ENCODE data around the gene PNPLA3.

PNPLA3 gene

DNA sequence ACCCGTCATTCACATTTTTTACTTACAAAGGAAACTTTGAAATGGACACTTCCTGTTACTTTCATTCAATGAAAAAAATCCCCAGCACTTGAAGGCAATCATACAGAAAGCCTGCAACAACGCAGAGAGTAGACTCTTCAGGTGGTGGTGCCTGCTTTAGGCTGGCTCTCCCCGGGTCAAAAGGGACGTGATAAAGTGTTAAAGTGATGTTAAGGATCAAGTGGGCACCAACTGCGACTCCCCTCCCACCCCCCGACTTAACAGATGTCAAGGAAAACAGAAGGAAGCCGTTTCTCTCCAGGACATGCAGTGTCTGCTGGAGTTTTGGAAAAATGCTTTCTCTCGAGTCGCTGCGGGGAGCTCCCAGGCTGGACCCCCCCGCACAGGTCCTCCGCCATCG, 414 bp upstream of the PNPLA3 start:
- DNase-seq (ENCODE audit: low spot score): no peak
- peak overlapping the region; percentile 92 for H3K4me3 Mint-ChIP-seq
- H3K27me3 Mint-ChIP-seq (ENCODE audit: low read depth): peaks cover 30% of the 10 kb centered on the region
- no peaks in the 10 kb centered on the region for H3K36me3 Mint-ChIP-seq (ENCODE audit: low read depth)
- peak overlapping the region; percentile 85 for H3K27ac Mint-ChIP-seq
- no peaks in the 10 kb centered on the region for H3K9me3 Mint-ChIP-seq
- H3K4me1 Mint-ChIP-seq (ENCODE audit: low read depth): peaks cover 4% of the 10 kb centered on the region

GRCh38 chr22:43924877-43925276, 1.3 kb downstream of the PNPLA3 start:
- H3K4me1 Mint-ChIP-seq (ENCODE audit: low read depth): peaks cover 4% of the 10 kb centered on the region
- H3K4me3 Mint-ChIP-seq: peak overlapping the region; percentile 57
- DNase-seq (ENCODE audit: low spot score): no peak
- no peaks in the 10 kb centered on the region for H3K9me3 Mint-ChIP-seq
- no peaks in the 10 kb centered on the region for H3K36me3 Mint-ChIP-seq (ENCODE audit: low read depth)
- H3K27me3 Mint-ChIP-seq (ENCODE audit: low read depth): peaks cover 25% of the 10 kb centered on the region
- H3K27ac Mint-ChIP-seq: no peak overlapping the region

DNA sequence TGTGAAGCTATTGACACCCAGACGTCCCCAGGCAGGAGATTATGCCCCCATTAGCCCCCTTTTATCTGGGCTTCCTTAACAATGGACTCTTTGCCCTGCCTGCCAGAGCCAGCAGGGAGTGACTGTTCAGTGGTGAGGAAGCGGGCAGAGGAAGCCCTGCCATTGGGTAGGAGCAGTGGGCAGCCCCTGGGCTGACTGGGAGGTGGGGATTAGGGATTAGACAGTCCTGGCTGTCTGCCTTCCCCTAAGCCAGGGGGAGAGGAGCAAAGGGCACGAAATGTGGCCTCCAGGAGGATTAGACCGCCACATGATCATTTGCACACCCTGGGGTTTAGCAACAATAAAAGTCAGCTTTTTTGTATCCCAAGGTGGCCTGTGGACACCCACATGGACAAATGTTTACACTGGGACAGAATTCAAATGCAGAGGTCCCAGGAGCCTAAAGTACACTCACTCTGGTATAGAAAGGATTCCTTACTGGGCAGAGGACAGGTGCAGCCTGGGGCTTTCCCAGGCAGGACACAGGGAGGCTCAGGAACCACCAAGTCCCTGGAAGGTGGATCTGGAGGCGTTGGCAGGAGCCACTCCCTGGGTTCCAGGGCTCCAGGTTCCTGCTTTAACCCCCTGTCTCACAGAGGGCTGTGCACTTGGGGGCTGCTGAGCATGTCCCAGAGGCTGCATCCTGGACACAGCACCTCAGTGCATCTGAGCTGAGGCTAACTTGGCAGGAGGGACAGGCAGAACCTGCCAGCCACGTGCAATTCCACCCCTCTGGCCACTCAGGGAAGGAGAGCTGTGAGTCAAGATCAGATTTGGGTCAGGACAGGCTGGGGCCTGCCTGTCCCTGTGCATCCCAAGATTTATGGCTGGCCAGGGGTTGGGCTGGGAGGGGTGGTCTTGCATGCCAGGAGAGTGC, 2.1 kb downstream of the PNPLA3 start:
- Mint-ChIP-seq H3K4me3 (no peak overlapping the region), H3K4me1 (ENCODE audit: low read depth) (peaks cover 4% of the 10 kb centered on the region), H3K27ac (no peak overlapping the region), H3K36me3 (ENCODE audit: low read depth) (no peaks in the 10 kb centered on the region), H3K9me3 (no peaks in the 10 kb centered on the region), H3K27me3 (ENCODE audit: low read depth) (peaks cover 24% of the 10 kb centered on the region)
- no peak for DNase-seq (ENCODE audit: low spot score)

GRCh38 chr22:43926349-43926710, 2.7 kb downstream of the PNPLA3 start:
- no peak for DNase-seq (ENCODE audit: low spot score)
- Mint-ChIP-seq H3K4me1 (ENCODE audit: low read depth) (peaks cover 4% of the 10 kb centered on the region), H3K27me3 (ENCODE audit: low read depth) (peaks cover 22% of the 10 kb centered on the region), H3K27ac (no peak overlapping the region), H3K4me3 (no peak overlapping the region), H3K9me3 (no peaks in the 10 kb centered on the region), H3K36me3 (ENCODE audit: low read depth) (no peaks in the 10 kb centered on the region)

DNA sequence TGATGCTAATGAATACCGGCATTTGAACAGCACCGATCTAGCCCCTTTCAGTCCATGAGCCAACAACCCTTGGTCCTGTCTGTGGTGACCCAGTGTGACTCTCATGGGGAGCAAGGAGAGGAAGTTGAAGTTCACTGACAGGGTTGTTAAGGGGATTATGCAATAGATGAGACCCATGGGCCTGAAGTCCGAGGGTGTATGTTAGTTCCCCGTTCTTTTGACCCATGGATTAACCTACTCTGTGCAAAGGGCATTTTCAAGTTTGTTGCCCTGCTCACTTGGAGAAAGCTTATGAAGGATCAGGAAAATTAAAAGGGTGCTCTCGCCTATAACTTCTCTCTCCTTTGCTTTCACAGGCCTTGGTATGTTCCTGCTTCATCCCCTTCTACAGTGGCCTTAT, 4.9 kb downstream of the PNPLA3 start:
- no peaks in the 10 kb centered on the region for H3K4me1 Mint-ChIP-seq (ENCODE audit: low read depth)
- H3K27ac Mint-ChIP-seq: no peak overlapping the region
- H3K4me3 Mint-ChIP-seq: no peak overlapping the region
- H3K36me3 Mint-ChIP-seq (ENCODE audit: low read depth): no peaks in the 10 kb centered on the region
- no peak for DNase-seq (ENCODE audit: low spot score)
- no peaks in the 10 kb centered on the region for H3K9me3 Mint-ChIP-seq
- H3K27me3 Mint-ChIP-seq (ENCODE audit: low read depth): peaks cover 14% of the 10 kb centered on the region

- no peak overlapping the region for H3K27ac Mint-ChIP-seq
- H3K4me3 Mint-ChIP-seq: no peak overlapping the region
- peaks cover 14% of the 10 kb centered on the region for H3K27me3 Mint-ChIP-seq (ENCODE audit: low read depth)
- H3K4me1 Mint-ChIP-seq (ENCODE audit: low read depth): no peaks in the 10 kb centered on the region
- no peaks in the 10 kb centered on the region for H3K9me3 Mint-ChIP-seq
- no peak for DNase-seq (ENCODE audit: low spot score)
- H3K36me3 Mint-ChIP-seq (ENCODE audit: low read depth): no peaks in the 10 kb centered on the region
These were observed 5.3 kb downstream of the PNPLA3 start for GRCh38 chr22:43928908-43929307.

DNA sequence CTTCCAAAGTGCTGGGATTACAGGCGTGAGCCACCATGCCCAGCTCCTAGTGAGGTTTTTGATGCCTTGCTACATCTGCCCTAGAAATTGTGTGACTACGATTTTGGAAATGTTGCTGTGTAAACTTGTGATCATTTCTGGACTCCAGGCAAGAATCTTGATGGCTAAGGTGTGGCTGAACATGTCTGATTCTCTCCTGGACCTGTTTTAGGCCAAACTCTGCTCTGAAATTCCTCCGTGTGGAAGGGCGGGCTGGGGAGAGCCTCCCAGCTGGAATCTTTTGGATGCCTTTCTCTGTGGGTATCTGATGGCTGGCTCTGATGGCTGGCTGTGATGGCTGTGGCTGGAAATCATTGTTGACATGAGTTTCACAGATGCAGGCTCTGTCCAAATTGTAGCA, 8.2 kb downstream of the PNPLA3 start:
- no peaks in the 10 kb centered on the region for H3K36me3 Mint-ChIP-seq (ENCODE audit: low read depth)
- no peaks in the 10 kb centered on the region for H3K9me3 Mint-ChIP-seq
- H3K27me3 Mint-ChIP-seq (ENCODE audit: low read depth): peaks cover 3% of the 10 kb centered on the region
- H3K27ac Mint-ChIP-seq: no peak overlapping the region
- DNase-seq (ENCODE audit: low spot score): no peak
- H3K4me3 Mint-ChIP-seq: no peak overlapping the region
- no peaks in the 10 kb centered on the region for H3K4me1 Mint-ChIP-seq (ENCODE audit: low read depth)

GRCh38 chr22:43941449-43941848, 17.8 kb downstream of the PNPLA3 start:
- H3K4me1 Mint-ChIP-seq (ENCODE audit: low read depth): no peaks in the 10 kb centered on the region

GRCh38 chr22:43944670-43945430, 21.2 kb downstream of the PNPLA3 start:
- Mint-ChIP-seq H3K4me3 (no peak overlapping the region), H3K9me3 (no peaks in the 10 kb centered on the region), H3K27ac (no peak overlapping the region), H3K27me3 (ENCODE audit: low read depth) (peaks cover 2% of the 10 kb centered on the region), H3K4me1 (ENCODE audit: low read depth) (no peaks in the 10 kb centered on the region), H3K36me3 (ENCODE audit: low read depth) (no peaks in the 10 kb centered on the region)
- DNase-seq (ENCODE audit: low spot score): no peak

More at GRCh38 chr22:43941449-43941848, 17.8 kb downstream of the PNPLA3 start:
- no peaks in the 10 kb centered on the region for H3K9me3 Mint-ChIP-seq
- H3K4me3 Mint-ChIP-seq: no peak overlapping the region
- no peaks in the 10 kb centered on the region for H3K36me3 Mint-ChIP-seq (ENCODE audit: low read depth)
- no peak for DNase-seq (ENCODE audit: low spot score)
- peaks cover 2% of the 10 kb centered on the region for H3K27me3 Mint-ChIP-seq (ENCODE audit: low read depth)
- H3K27ac Mint-ChIP-seq: no peak overlapping the region

DNA sequence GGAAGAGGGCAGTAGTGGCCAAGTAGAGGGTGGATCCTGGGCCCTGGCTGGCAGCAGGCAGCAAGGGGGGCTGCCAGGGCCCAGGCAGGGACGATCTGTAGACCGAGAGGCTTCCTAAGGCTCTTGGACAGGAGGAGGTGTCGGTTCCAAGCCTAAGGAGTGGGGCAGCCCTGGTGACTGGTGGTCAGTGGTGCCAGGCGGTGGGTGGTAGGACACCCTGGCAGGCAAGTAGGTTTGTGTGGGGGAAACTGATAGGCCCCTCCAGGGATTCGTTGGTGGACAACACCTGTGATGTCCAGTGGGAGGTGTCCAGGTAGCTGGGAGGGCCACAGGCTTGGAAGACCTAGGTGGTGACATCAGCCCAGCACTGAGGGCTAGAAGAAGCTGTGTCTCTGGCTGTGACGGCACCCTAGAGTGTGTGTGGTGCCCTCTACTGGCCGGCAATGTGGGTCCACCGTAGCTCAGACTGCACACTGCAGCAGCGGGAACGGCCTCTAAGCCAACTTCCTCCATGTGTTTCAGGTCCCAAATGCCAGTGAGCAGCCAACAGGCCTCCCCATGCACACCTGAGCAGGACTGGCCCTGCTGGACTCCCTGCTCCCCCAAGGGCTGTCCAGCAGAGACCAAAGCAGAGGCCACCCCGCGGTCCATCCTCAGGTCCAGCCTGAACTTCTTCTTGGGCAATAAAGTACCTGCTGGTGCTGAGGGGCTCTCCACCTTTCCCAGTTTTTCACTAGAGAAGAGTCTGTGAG, 22.2 kb downstream of the PNPLA3 start:
- H3K36me3 Mint-ChIP-seq (ENCODE audit: low read depth): no peaks in the 10 kb centered on the region
- no peaks in the 10 kb centered on the region for H3K4me1 Mint-ChIP-seq (ENCODE audit: low read depth)
- H3K27ac Mint-ChIP-seq: no peak overlapping the region
- no peaks in the 10 kb centered on the region for H3K9me3 Mint-ChIP-seq
- no peak overlapping the region for H3K4me3 Mint-ChIP-seq
- peak; percentile 64 for DNase-seq (ENCODE audit: low spot score)
- peaks cover 2% of the 10 kb centered on the region for H3K27me3 Mint-ChIP-seq (ENCODE audit: low read depth)

DNA sequence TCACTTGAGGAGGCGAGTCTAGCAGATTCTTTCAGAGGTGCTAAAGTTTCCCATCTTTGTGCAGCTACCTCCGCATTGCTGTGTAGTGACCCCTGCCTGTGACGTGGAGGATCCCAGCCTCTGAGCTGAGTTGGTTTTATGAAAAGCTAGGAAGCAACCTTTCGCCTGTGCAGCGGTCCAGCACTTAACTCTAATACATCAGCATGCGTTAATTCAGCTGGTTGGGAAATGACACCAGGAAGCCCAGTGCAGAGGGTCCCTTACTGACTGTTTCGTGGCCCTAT, 22.7 kb downstream of the PNPLA3 start:
- Mint-ChIP-seq H3K4me3 (no peak overlapping the region), H3K27me3 (ENCODE audit: low read depth) (peaks cover 2% of the 10 kb centered on the region), H3K27ac (no peak overlapping the region), H3K4me1 (ENCODE audit: low read depth) (no peaks in the 10 kb centered on the region), H3K9me3 (no peaks in the 10 kb centered on the region), H3K36me3 (ENCODE audit: low read depth) (no peaks in the 10 kb centered on the region)
- DNase-seq (ENCODE audit: low spot score): no peak

DNA sequence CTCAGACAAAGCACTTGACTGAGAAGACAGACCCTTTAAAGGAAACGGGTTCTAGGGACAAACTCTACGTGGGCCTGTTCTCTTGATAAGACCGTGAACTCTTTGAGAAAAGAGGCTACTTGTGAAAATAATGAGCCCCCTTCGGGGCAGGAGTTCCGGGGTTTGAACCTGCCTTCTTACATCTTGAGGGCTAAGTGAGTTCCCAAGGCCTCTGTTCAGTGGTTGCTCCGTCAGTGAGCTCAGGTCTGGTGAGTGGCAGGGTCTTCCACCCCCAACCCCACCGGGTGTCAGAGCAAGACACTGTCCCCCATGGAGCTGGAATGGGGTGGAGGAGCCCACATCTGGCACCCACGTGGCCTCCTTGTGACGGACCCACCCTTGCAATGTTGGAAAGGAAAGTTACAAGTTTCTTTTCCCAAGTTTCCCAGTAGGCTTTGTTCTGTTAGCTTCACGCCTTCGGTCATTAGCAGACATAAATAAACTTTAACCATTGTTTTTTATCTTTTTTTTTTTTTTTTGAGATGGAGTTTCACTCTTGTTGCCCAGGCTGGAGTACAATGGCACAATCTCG, 25.3 kb downstream of the PNPLA3 start:
- H3K9me3 Mint-ChIP-seq: no peaks in the 10 kb centered on the region
- H3K27me3 Mint-ChIP-seq (ENCODE audit: low read depth): no peaks in the 10 kb centered on the region
- no peak overlapping the region for H3K27ac Mint-ChIP-seq
- no peak for DNase-seq (ENCODE audit: low spot score)
- peaks cover 2% of the 10 kb centered on the region for H3K4me1 Mint-ChIP-seq (ENCODE audit: low read depth)
- H3K36me3 Mint-ChIP-seq (ENCODE audit: low read depth): no peaks in the 10 kb centered on the region
- no peak overlapping the region for H3K4me3 Mint-ChIP-seq

- Mint-ChIP-seq H3K9me3 (no peaks in the 10 kb centered on the region), H3K4me1 (ENCODE audit: low read depth) (peaks cover 15% of the 10 kb centered on the region), H3K36me3 (ENCODE audit: low read depth) (peaks cover under 1% of the 10 kb centered on the region), H3K4me3 (no peak overlapping the region), H3K27me3 (ENCODE audit: low read depth) (no peaks in the 10 kb centered on the region), H3K27ac (no peak overlapping the region)
- DNase-seq (ENCODE audit: low spot score): no peak
These were observed 27.8 kb downstream of the PNPLA3 start for GRCh38 chr22:43951391-43951790.

DNA sequence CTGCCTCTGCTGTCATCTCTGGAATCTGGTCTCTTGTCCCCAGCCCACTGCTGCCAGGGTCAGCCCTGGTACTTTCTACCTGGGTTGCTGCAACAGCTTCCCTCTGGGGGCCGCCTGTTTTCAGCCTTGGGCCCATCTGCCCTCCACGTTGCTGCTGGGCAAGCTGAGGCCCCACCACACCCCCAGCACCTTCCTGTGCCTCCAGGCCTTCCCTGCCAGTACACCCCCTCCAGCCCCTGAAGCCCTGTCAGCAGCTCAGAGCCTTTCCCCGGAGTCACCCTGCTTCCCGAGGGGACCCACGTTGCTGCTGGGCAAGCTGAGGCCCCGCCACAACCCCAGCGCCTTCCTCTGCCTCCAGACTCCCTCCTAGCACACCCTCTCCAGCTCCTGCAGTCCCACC, 28.4 kb downstream of the PNPLA3 start:
- H3K4me1 Mint-ChIP-seq (ENCODE audit: low read depth): peaks cover 21% of the 10 kb centered on the region
- no peaks in the 10 kb centered on the region for H3K9me3 Mint-ChIP-seq
- H3K4me3 Mint-ChIP-seq: no peak overlapping the region
- no peak overlapping the region for H3K27ac Mint-ChIP-seq
- no peak for DNase-seq (ENCODE audit: low spot score)
- H3K36me3 Mint-ChIP-seq (ENCODE audit: low read depth): peaks cover 2% of the 10 kb centered on the region
- no peaks in the 10 kb centered on the region for H3K27me3 Mint-ChIP-seq (ENCODE audit: low read depth)

All from T-helper 2 cell treated with Interferon-gamma antibody and Interleukin-4, amounts not matched to agents 5 μg/mL and 100 μg/mL, for 36 hours (primary cell).